Retina (tissue), 1 donor: ENCODE results near the gene PKIB.
"Not testable (repeated sequence)": the region's sequence is repeated elsewhere in the genome, so short reads cannot be mapped to it uniquely, and the experiment has no call there.

ENCODE experiments used
- DNase-seq: peaks from one replicate; pipeline ENCODE4 v3.0.0-alpha.2; 2016

The PKIB gene

DNA sequence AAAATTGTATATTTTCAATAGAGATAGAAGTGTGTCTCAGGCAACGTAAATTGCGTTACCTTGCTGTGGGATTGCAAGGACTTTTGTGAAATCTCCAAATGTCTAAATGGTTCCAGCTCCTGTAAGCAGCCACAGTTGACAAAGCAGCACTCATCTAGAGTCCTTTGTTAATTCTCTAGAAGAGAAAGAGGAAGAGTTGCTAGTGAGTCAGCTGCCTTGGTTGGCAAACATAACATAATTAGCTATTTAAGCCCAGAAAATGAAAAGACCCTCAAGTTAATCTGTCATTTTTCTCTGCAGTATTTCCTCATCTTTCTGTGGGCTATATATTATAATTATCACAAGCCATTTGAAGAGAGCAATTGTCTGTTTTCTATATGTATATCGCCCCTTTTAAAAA is 102.9 kb downstream of the PKIB start:
- DNase-seq = no peak

DNA sequence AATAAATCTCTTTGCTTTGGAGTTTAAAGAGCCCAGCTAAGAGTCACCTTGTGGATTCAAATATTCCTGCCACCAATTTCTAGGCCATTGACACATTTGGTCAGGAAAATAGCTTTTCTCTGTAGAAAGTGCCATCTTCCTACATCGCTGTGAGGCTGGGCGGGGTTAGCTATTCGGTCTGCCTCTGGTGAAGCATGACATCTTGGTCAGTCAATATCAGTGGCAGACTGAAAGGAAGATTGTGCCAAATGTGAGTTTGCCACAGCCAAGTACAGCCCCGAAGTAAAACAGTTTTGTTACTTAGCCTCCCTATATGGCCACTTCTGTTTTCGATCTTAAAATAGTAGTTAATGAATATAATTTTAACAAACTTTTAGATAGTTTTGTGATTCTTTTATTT is 103.9 kb downstream of the PKIB start:
- DNase-seq = no peak

DNA sequence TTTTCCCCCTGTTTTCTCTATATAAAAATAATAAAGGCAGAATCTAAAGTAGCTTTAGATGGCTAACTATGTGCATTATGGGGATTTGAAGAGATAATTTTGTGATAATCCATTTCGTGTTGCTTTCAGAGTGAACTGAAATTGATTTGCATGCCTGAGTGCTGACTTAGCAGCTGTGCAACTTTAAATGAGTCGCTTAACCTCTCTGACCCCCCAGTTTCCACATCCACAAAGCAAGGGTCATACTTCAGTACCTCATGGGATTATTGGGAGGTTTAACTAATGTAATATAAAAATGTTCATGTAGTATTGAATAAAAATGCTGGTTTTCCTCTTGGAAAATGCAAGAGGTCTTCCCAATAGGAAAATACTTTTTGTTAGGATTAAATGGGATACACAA is 105.5 kb downstream of the PKIB start:
- DNase-seq = no peak

DNA sequence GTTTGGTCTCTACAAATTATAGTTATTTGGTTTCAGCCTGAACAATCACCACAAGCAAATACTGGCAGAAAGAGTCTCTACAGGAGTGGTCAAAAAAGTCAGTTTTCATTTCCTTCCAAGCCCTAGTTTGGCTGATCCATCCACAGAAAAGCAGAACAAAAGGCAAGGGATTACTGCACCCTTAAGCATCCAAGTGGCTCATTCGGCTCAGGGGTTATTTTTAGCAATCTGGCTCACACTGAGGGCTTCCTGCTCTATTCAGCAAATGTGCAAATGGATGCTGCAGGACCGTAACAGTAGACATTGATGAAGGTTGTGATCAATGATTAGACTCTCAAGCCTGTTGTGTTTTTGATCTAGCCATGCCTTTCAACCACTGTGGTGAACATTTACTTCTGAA is 107.1 kb downstream of the PKIB start:
- DNase-seq = no peak

DNA sequence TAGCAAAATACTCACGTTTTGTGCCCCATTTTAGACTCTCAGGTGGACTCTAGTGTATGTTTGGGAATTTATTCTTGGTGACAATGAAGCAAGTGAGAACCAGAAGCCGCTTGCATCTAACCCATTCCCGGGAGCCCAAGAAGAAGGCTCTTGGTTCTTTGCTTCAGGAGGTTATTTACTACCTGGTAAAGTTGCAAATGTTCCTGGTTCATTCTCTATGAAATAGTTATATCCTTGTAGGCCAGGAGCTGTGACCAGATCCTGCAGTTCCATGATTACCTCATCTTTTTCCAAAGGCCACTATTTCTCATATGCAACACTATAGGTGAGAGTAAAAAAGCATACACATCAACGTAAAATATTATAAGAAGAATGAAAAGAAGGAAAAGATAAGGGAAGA is 108.4 kb downstream of the PKIB start:
- DNase-seq = no peak

DNA sequence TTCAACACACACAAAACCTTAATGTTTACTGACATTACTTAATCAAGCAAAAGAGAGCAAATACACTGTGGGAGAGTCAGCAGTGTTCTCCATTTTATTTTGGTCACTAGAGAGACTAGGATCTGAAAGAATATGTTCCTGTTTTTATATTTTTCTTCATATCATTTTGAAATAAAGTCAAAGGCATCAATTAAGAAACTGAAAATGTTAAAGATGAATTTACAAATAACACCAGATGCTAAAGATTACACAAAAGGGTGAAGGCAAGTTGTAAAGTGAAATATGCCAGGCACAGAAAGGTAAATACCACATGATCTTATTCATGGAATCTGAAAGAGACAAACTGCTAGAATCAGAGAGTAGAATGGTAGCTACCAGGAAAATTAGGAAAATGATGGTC is 109.0 kb downstream of the PKIB start:
- no peak for DNase-seq

DNA sequence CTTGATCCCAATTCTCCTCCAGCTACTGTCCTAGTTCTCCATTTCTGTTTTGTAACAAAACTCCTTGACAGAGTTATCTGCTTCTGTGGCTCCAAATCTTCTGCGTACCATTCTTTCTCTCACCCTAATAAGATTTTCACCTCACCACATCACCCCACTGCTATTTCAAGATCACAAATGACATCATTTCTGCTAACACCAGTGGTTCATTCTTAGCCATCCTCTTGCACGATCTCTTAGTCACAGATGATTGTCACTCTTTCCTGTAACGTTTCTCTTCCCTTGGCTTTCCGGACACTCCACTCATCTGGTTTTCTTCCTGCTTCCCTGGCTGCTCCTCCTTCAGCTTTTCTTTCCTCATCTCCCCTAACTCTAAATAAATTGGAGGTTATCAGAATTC is 112.5 kb downstream of the PKIB start:
- DNase-seq = no peak

DNA sequence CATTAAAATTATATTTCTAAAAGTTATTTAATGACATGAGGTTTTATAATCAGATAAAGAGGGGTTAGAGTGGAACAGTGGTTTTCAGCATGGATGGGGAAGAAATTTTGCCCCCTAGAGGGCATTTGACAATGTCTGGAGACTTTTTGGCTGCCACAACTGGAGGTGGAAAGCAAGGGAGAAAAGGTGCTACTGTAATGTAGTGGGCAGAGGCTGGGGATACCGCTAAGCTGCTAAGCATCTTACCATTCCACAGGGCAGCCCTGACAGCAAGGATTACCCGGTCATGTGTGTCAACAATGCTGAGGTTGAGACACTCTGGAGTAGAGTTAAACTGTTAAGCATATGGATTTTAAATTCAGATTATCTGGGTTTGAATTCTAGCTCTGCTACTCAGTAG is 116.4 kb downstream of the PKIB start:
- DNase-seq = no peak

DNA sequence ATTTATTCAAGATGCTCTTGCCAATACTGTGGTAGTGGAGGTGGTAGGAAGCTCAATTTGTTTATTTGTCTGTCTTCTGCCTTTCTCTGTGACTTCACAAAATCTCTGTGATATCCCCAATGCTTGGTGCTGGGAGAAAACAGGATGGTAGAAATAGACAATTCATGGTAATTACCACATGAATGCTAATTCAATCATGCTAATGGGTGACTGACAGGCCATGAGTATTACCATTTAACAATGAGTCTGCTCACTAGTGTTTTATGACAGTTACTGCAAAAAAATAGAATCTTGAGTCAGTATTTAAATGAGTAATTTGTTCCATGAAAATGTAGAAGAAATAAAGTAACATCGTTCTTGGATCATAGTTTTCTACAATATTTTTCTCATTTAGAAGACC is 117.0 kb downstream of the PKIB start:
- DNase-seq = no peak

DNA sequence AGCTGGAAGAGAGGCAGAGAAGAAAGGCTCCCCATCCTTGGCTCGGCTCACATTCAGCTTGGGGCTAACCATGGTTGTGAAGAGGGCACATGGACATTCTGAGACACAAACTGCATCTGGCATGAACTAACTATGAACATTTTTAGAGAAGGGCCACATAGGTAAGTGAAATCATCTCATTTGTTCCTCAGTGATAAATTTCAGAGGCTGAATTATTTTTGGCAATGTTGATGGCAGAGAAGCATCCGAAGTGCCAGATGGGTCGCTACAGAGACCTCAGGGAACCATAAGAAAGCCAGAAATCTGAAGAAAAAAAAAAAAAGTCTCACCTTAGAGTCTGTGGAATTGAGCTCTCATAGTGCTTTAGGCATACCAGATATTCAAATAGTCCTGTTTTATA is 120.1 kb downstream of the PKIB start:
- DNase-seq = no peak

DNA sequence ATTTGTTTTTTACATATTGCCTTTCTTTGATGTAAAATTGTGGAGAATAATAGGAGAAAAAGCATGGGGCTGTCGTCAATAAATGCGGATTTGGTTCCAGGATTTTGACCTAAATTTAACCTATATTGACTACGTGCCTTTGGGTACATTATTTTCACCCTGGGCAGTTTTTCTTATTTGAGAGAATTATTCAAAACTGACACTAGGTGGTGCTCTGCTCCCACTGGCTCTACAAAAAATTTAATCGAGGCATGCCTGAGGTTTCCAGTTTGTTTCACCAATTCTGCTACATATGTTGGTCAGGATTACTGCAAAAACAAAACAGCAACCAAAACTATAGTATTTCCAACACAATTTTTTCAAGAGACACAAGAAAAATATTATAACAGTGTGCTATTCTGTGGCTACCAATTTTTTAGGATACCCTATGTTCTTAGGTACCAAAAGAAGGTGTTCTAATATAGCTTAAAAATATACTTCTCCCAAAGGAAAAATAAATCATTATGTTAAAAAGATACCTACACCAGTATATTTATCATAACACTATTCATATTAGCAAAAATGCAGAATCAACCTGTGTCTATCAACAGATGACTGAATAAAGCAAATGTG is 120.7 kb downstream of the PKIB start:
- DNase-seq = peak; percentile 53

DNA sequence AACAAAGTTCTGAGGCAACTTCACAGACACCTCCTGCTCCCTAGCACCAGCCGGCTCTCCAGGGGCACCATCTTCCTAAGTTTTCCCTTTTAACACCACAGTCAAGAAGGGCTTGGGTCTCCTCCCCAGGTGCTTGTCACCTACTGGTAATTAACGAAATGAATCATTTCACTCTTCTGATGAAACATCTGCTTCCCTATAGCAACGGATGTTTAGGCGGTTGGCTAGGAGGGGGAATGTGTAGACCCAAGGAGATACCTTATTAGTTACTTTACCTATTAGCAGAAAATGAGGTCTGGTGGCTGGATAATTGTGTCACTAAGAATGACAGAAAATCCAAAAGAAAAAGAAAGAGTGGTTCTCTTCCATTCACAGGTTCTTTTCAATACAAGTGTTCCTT is 123.1 kb downstream of the PKIB start:
- no peak for DNase-seq

DNA sequence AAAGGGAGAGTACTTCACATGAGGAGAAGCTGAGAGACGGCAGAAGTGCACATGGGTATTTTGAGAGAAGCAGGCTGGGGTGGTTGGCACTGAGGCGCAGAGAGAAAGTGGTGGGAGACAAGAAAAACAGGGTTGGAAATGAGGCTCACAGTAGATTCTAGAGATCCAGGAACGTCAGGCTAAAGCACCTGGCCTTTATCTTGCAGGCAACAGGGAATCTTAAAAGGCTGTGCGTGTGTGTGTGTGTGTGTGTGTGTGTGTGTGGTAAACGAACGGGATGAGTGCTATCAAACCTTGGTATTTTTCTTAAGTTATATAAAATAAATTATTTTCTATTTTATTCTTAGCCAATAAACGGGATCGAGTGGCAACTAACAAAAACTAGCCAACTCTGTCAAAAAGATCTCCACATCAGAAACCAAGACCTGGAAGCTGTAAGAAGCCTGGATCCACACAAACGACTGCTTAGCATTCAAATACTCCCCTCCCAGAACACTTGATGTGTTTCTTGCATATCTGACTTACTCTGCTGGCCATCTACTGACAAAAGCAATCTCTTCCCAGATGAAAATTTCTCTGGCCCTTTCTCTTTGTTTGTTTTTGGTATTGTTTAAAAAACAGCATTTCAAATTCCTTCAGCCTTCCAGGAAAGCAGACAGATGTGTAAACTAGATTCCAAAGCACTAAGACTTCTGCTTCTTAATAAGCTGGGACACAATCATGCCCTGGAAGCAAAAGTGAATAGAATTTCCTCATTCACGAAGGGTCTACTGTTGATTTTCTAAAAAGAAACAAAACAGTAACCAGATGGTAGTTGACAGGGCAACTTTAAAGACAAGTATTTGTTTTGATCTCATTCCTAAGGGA is 124.6 kb downstream of the PKIB start:
- no peak for DNase-seq

DNA sequence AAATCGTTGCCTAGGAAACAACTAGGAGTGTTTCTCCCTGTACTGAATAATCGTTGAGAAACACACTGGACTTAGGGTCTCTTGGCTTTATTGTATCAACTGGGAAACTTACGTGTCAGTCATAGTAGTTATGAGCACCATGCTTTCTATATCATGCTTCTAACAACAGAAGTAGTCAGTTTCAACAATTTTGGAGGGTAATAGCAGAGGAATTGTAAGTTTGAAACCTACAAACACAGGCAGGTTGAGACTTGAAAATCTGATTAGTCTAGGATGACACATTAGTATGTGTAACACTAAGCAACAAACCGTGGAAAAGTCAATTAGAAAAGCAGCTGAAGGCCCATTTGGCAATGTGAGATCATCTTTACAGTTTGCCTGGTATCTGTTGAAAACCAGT is 125.4 kb downstream of the PKIB start:
- DNase-seq = no peak

DNA sequence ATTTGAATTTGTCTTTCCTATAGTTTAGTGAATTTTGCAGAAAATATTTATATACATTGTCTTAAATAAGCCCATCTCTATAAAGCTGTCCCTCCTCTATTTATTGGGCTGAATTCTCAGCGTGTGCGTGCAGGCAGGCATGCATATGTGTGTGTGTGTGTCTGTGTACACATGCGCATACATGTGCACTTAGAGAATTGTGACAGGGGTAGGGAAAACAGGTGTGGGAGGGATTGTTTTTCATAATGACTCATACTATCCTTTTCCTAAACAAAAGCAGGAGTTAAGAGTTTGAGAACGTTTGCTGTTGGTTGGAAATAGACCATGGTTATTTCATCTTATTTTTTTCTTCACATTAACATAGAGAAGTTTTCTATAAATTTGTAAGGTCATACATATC is 126.0 kb downstream of the PKIB start:
- no peak for DNase-seq

DNA sequence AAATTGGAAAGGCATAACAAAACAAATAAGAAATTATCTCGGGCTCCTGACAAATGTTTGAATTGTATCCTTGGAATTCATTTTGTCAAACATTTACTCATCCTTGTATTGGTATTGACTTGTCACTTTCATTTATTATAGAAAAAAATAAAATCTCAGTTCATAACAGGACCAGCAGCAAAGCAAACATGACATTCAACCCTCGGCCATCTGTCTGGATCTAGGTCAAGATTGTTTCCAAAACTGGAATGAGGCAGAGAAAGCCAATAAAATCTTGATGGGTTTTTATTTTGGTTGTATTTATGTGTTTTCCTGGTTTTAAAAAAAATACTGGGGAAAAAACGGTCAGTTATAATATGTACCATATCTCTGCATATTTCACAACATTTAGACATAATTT is 126.4 kb downstream of the PKIB start:
- no peak for DNase-seq

DNA sequence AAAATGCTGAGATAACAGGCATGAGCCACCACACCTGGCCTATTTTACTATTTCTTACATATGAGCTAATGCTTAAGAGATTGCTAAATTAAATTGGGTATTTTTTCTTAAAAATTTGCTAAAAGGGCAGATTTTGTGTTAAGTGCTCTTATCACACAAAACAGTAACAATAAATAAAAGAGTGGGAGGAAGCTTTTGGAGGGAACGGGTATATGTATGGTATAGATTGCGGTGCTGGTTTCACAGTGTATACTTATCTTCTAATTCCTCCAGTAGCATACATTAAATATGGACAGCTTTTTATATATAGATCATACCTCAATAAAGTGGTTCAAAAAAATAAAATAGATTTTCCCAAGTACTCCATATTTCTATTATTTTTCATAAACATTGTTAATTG is 129.9 kb downstream of the PKIB start:
- no peak for DNase-seq

DNA sequence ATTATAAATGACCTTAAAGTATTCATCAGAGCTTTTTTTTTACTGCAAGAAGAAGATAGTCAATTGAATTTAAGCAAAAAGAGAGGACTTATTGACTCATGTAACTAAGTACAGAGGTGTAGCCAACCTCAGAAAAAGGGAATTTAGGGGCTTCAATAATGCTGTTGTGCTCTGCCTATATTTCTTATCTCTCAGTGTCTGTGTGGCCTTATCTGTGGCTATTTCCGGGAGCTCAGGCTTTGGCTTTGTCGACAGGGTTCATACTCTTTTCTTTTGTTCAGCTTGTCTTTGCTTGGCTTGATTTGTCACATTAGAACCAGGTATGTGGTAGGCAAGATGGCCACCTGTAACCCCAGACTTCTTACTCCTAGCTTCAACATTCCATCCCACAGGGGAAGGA is 130.7 kb downstream of the PKIB start:
- no peak for DNase-seq

DNA sequence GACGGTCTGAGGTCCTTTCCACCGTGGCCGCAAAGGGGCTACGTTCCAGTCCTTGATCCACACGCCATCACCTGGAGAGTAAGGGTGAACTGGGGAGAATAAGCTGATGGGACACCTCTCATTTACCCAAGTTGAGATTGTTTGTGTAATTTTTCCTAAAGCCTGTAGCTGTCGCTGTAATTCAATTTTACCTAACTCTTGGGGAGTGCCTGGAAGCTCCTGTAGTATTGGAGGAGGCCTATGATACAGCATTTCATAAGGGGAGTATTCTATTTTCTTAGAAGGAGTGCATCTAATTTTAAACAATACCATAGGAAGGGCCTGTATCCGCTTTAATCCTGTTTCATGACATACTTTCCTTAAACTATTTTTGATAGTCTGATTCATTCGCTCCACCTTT is 134.0 kb downstream of the PKIB start:
- not testable (repeated sequence) for DNase-seq

DNA sequence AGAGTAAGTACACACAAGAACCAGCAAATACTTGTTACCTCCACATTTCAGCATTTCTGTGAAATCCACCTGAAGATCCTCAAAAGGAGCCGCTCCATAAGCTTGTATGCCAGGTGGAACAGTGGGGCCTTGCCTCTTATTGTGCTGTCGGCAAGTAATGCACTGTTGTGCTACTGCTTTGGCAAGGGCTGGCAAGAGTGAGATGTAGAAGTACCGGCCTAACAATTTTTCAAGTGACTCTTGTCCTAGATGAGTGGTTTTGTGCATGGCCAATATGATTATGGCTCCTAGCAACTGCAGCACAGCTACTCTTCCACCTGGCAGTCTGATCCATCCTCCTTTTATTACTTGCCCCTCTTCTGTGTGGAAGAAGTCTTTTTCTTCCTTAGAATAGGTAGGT is 134.7 kb downstream of the PKIB start:
- not testable (repeated sequence) for DNase-seq

DNA sequence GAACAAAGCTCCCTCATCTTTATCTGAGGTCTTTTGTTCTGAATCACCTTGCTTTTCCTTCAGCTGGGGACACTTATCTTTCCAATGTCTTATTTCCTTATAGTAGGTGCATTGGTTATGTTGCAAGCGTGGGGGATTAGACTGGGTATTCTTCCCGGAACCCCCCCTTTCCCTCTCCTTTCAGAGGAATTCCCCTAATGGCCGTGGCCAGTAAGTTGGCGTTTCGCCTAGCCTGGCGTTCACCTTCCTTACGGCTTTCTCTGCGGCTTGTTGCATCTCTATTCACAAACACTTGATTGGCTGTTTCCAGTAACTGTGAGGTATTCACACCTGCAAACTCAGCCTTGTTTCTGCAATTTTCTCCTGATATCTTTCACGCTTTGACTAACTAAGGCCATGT is 136.5 kb downstream of the PKIB start:
- DNase-seq = no peak

DNA sequence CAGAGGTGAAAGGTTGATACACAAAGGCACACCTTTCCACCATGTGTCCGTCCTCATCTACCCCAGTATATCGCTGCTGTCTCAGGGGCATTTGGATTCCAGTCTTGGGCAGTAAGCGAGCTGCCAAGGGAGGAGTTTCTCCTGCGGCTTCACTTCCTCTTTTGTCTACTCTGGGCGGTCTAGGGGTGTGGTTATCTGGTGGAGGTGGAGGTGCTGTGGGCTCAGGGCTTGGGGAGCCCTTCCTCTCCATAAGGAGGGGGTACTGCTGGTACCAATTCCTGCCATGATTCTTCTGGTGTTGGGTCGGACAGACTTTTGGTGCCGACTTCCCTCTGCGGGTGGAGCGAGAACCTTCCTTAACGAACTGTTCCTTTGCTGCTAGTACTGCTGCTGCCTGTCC is 137.4 kb downstream of the PKIB start:
- no peak for DNase-seq

DNA sequence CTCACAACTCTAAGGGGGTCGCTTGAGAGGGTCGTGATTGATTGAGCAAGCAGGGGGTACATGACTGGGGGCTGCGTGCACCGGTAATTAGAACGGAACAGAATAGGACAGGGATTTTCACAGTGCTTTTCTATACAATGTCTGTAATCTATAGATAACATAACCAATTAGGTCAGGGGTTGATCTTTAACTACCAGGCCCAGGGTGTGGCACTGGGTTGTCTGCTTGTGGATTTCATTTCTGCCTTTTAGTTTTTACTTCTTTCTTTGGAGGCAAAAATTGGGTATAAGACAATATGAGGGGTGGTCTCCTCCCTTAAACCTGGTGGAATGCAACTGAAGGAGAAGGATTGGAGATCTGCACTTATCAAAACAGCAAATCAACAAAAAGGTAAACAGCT is 138.7 kb downstream of the PKIB start:
- DNase-seq = not testable (repeated sequence)

DNA sequence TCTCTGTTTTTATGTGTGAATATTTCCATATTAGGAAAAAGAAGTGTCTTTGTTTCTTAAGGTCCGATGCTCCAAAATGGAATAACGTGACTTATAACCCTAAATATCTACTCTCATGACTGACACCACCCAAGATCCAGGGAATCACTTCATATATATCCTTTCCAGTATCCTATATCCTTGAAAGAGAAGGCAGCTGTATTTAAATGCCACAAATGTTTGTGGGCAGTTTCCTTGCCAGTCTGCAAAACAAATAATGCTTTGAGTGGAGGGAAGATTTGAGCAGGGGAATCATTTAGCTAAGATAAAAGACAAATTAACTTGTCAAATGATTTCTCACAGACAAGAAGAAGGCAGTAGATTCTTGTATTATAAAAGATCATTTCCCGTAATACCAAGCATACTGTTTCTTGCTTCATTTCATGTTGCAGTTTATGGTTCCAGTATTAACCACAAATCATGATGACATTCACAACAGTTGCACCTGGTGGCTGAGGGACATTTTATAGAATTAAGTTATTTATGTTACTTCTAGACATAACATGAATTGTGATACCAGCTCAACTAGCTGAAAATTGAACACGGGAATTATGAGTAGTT is 139.3 kb downstream of the PKIB start:
- no peak for DNase-seq
